RWPE1 (cell line): ENCODE measurements around the gene PPP1R12C.

Experiments
- CTCF ChIA-PET: fragments of 350-600 bp; sonication (Branson Sonifier 250); formaldehyde crosslinking; extraction: SDS; loops from one replicate; lab custom pipeline; 2021; lab: Yijun Ruan, JAX
- POLR2A ChIA-PET: fragments of 400-600 bp; formaldehyde crosslinking; extraction: SDS; loops from one replicate; lab custom pipeline; 2020; ENCODE audit warnings: antibody characterized with exemption; ENCODE audit not compliant: low non-redundant PET; lab: Yijun Ruan, JAX
- DNase-seq: peaks from one replicate; pipeline ENCODE4 v3.0.0; 2012; ENCODE audit warnings: low spot score
- H3K27ac ChIP-seq: fragments of 450-650 bp; 2 replicates; pipeline ENCODE4 v1.5.1; 2017
- CTCF ChIP-seq: fragments of 450-650 bp; conservative IDR thresholded peaks from 2 replicates; pipeline ENCODE4 v1.5.1; 2017; ENCODE audit warnings: low read depth, mild to moderate bottlenecking

The PPP1R12C gene

GRCh38 chr19:55088021-55088451, 29.4 kb downstream of the PPP1R12C start:
- POLR2A ChIA-PET = no interaction called here
- CTCF ChIA-PET = interaction anchor here (0.5 to 1.4 kb wide), 10 partner anchors 12 to 416 kb away, joined by 3 to 5 read pairs (median 3); partner anchors contain the start of gene EPS8L1
- peak overlapping the region; percentile 54 for H3K27ac ChIP-seq
- no peak for TF ChIP-seq CTCF
- DNase-seq = no peak

GRCh38 chr19:55087542-55087901, 29.9 kb downstream of the PPP1R12C start:
- TF ChIP-seq CTCF = no peak
- no peak for DNase-seq
- ChIA-PET POLR2A (no interaction called here), CTCF (interaction anchor here (0.5 to 1.3 kb wide), 3 partner anchors 12 to 417 kb away, joined by 3 to 4 read pairs (median 3); no protein-coding TSS in a partner anchor)
- H3K27ac ChIP-seq = peak overlapping the region; percentile 54

GRCh38 chr19:55086730-55087541, 30.5 kb downstream of the PPP1R12C start:
- DNase-seq = peak; percentile 74
- peak overlapping the region; percentile 54; the same call in 1 of the 2 replicates for H3K27ac ChIP-seq
- ChIA-PET POLR2A (no interaction called here), CTCF (interaction anchor here (1.3 kb wide), 1 partner anchor 13 kb away, joined by 3 read pairs; no protein-coding TSS in a partner anchor)
- TF ChIP-seq CTCF = no peak

- no peak overlapping the region for H3K27ac ChIP-seq
- no peak for DNase-seq
- ChIA-PET POLR2A (no interaction called here), CTCF (no interaction called here)
- no peak for TF ChIP-seq CTCF
These were observed 31.3 kb downstream of the PPP1R12C start for GRCh38 chr19:55085923-55086715.

- ChIA-PET POLR2A (no interaction called here), CTCF (no interaction called here)
- H3K27ac ChIP-seq = no peak overlapping the region; the same call in 1 of the 2 replicates
- no peak for DNase-seq
- no peak for TF ChIP-seq CTCF
These were observed 33.0 kb downstream of the PPP1R12C start for GRCh38 chr19:55084416-55084815.

- TF ChIP-seq CTCF = no peak
- DNase-seq = no peak
- POLR2A ChIA-PET = no interaction called here
- peak overlapping the region; percentile 35 for H3K27ac ChIP-seq
- CTCF ChIA-PET = interaction anchor here (0.6 to 0.8 kb wide), 2 partner anchors 52 to 78 kb away, joined by 3 to 5 read pairs; no protein-coding TSS in a partner anchor
These were observed 34.2 kb downstream of the PPP1R12C start for GRCh38 chr19:55083004-55083850.
